HG03354 (cell line): ENCODE results near the gene TTC34.
A peak's percentile ranks its signal among the peaks of the same experiment; 100 is the strongest.

Experiments
- ATAC-seq: cut with Tn5 transposase; IDR thresholded peaks from one replicate; pipeline ENCODE4 v1.9.1; 2021; ENCODE audit warnings: mild to moderate bottlenecking; ENCODE audit not compliant: unreplicated experiment, poor library complexity, severe bottlenecking

TTC34 gene

GRCh38 chr1:2597441-2598328 lies 203.8 kb downstream of the TTC34 start:
- ATAC-seq: no peak

- ATAC-seq: no peak
Observed at GRCh38 chr1:2596530-2597333, 204.8 kb downstream of the TTC34 start.

DNA sequence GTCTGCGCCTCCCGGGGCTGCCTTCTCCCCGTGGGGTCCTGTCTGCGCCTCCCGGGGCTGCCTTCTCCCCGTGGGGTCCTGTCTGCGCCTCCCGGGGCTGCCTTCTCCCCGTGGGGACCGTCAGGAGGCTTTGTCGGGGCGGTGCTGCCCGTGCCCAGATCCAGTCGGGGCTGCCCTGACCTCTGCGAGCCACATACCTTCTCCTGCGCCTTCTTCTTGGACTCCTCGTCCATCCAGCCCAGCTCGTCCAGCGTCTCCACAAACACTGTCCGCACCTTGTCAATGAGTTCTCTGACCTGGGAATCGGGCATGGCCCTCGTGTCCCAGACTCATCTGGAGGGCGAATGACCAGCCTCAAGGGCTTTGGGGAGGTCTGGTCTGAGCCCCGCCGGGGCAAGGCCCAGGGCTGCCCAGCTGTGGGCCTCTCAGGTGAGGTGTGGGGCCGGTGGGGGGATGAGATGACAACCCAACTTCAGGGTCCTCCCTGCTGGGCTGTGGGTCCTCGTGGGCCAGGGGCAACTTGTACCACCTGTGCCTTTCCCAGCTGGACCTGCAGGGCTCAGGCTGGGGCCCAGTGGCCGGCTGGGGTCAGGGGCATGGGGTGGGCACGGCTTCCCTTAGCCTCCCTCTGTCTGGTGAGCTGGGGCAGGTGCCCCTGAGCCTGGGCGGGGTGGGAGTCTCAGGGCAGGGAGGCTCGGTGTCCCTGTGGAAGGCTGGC lies 205.5 kb downstream of the TTC34 start:
- ATAC-seq: no peak

DNA sequence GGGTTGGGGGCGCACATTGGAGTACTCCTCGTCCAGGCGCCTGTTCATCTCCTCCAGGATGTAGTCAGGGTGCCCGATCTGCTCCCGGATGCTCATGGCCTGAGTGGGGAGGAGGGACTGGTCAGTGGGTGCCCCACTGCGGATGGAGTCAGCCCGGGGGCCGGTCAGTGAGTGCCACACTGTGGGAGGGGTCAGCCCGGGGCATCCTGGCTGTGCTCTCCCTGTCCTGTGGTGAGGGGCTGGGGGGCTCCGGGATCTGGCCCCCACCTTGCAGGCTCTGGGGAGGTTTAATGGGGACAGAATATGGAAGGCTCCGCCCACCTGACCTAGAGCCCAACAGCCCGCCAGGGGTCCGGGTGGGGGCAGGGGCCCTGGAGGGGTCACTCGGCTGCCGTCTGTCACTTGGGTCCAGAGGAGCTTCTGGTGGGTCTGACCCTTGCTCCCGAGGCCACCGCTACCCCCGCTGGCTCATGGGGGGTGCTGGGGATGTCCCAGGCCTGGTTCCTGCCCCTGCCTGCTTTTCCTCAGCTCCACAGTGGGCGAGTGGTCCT lies 206.2 kb downstream of the TTC34 start:
- ATAC-seq: no peak

DNA sequence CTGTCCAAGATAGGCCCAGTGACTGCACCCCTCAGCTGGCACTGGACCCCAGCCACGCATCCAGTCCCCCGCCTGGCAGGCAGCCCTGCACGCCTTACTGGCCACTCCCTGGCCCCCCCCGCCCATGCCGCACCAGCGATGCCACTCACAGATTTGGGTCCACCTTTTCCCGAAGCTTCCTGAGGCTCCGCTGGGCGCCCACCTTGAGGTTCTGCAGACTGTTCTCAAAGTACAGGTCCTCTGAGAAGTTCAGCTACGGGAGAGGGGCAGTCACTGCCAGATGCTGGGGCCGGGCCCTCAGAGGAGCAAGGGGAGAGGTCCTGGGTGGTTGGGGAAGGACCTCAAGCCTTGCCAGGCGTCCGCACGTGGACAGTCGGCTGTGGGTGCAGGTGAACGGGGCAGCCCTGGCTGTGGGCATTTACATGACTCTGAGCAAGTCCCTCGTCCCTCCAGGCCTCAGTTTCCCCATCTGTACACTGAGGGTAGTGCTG lies 206.8 kb downstream of the TTC34 start:
- ATAC-seq: no peak

DNA sequence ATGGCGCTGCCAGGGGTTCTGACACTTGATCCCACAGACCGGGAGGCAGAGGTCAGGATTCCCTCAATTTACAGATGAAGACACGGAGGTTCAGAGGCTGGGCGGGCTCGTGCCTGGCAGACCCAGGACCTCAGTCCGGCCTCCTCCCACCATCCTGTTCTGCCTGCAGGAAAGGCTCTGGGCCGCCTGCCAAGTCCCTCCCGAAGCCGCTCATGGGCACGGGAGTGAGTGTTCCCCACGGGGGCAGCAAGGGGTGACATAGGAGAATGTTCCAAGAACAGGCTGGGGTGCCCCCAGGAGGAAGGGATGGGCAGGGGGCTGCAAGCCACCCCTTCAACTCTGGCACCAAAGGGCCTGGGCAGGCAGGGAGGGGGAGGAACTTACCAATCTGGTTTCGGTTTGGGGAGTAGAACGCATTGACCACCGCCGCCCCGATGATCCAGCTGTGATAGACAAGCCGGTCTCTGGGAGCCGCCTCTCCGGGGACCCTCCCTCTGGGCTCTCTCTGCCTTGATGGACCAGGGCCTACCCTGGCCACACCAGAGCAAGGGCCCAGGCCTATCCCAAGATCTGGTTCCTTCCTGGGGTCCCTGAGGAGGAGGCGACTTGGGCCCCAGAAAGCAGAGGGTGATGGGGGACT lies 207.4 kb downstream of the TTC34 start:
- no peak for ATAC-seq

GRCh38 chr1:2593251-2593878 lies 208.1 kb downstream of the TTC34 start:
- ATAC-seq: no peak

DNA sequence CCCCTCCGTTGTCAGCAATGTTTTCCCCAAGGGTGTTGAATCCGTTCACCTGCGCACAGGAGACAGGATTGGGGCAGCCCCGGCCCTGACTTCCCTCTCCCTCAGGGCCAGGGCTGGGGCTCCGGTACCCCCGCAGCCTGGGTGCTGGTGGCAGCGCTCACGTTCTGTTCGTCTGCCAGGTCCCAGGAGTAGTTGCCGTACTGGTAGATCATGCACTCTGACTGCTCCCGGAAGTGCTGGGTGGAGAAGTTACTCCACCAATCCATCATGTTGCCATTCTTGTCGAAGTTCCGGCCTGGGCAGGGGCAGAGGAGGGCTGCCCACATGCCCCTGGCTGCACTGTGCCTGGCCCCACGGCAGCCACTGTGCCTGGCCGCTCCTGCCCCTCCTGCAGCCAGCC lies 208.8 kb downstream of the TTC34 start:
- ATAC-seq: no peak

GRCh38 chr1:2591581-2592261 lies 209.8 kb downstream of the TTC34 start:
- ATAC-seq: no peak

- ATAC-seq: no peak
Observed at GRCh38 chr1:2591233-2591580, 210.3 kb downstream of the TTC34 start.

GRCh38 chr1:2590233-2591141 lies 211.0 kb downstream of the TTC34 start:
- no peak for ATAC-seq

- no peak for ATAC-seq
Observed at GRCh38 chr1:2589431-2590232, 211.9 kb downstream of the TTC34 start.

GRCh38 chr1:2588661-2589430 lies 212.6 kb downstream of the TTC34 start:
- ATAC-seq: no peak

DNA sequence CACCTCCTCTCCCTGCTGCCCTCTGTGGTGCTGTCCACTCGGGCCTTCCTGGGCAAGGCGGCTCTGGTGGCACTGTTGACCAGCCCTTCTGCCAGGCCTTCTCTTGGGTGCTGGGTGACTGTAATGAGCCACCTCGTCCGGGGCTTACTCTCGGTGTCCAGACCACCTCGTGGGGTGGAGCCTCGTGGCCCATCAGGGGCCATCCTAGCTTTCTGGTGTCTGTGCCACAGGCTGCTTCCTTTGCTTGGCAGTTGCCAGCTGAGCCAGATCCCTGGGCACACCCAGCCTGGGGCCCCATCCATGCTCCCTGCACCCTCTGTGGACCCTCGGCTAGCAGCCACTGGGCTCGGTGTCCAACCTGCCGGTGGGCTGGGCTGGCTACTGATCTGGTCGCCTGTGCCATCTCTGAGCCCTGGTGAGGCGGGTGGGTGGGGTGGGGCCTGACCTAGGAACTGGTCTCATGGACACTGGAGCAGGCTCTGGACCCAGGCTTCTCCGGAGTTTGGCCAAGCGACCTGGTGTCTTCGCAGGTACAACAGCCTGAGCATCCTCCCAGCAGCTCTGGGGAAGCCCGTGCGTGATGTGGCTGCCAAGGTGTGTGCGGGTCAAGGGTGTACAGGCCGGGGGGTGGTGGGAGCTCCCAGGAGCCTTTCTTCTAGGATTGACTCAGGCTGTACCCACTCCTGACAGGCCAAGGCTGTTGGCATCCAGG lies 213.5 kb downstream of the TTC34 start:
- no peak for ATAC-seq

DNA sequence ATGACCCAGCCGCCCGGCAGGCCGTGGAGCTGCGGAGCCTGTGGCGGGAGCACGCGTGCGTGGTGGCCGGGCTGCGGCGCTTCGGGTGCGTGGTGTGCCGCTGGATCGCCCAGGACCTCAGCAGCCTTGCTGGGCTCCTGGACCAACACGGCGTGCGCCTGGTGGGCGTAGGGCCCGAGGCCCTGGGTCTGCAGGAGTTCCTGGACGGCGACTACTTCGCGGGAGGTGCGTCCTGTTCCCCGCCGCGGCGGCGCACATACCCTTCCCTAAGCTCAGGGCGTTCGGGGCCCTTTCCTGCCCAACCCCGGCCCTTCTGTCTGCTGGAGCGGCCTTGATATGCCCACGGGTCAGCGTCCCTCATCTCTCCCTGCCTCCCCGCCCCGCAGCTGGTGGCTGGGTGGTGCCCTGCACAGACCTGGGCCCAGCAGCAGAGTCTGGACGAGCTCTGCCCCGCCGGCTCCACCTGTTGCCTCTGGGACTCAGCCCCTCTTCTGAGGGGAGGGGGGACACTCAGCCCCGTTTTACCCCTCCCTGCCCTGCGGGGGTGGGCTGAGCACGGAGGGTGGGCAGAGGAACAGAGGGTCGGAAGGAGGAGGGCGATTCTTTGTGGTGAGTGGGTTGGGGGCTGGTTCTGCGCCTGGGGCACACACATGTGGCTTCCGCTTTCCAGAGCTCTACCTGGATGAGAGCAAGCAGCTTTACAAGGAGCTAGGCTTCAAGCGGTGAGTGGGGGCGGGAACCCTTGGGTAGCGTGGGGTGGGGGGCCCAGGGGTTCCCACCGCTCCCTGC lies 214.2 kb downstream of the TTC34 start:
- ATAC-seq: peak; percentile 2
